H1 (cell line): Measurements from ENCODE around the gene MRPL39. TPM values are rescaled to one million over a fixed set of nuclear protein-coding genes. Genes with fewer than 3 reads are reported as not detected.

Experiments used
- CHD7 ChIP-seq: fragments of 300-600 bp; sonication (generic); IDR thresholded peaks from 2 replicates; pipeline ENCODE4 v1.7.1; 2012; ENCODE audit warnings: low read length, moderate library complexity, mild to moderate bottlenecking, inconsistent platforms; ENCODE audit not compliant: insufficient replicate concordance
- CTCF ChIP-seq, 3 experiments: IDR thresholded peaks; 1 replicate in 2 of 3; 2 replicates in 1 of 3; pipeline versions ENCODE4 v1.5.1 to v1.6.1; 2011; ENCODE audit warnings: low read length in 3 of 3, mild to moderate bottlenecking in 3 of 3, inconsistent platforms in 2 of 3, low read depth in 1 of 3, moderate library complexity in 1 of 3; ENCODE audit not compliant: insufficient read depth in 1 of 3; ENCODE audit errors: control extremely low read depth in 1 of 3
- KDM4A ChIP-seq: IDR thresholded peaks from one replicate; pipeline ENCODE4 v1.7.1; 2012; ENCODE audit warnings: low read depth, mild to moderate bottlenecking, moderate library complexity, low read length, inconsistent platforms; ENCODE audit not compliant: severe bottlenecking
- NANOG ChIP-seq: IDR thresholded peaks from 2 replicates; pipeline ENCODE4 v1.6.1; 2011; ENCODE audit warnings: low read length, low read depth, mild to moderate bottlenecking, inconsistent platforms; ENCODE audit not compliant: insufficient read depth, poor library complexity, severe bottlenecking
- RFX5 ChIP-seq: IDR thresholded peaks from 2 replicates; pipeline ENCODE4 v1.6.1; 2011; ENCODE audit warnings: low read depth, low read length, improper control_type of control experiment, borderline replicate concordance
- SP4 ChIP-seq: IDR thresholded peaks from 2 replicates; pipeline ENCODE4 v1.6.1; 2012; ENCODE audit warnings: low read length, inconsistent platforms
- polyA plus RNA-seq, 7 experiments: library from polyadenylated mRNA; depleted of rRNA in 3 of 7; stranded (reverse) in 5 of 7; unstranded in 2 of 7; fragments of >200 nt in 5 of 7; fragments of 200-250 nt in 2 of 7; gene quantifications; 1 replicate in 5 of 7; 2 replicates in 1 of 7; 4 replicates in 1 of 7; pipeline versions ENCODE4 v1.2.1 to v1.2.3, GENCODE V29; 2011 to 2013; ENCODE audit warnings: missing spikeins in 2 of 7, mixed read lengths in 2 of 7
- total RNA-seq: library from RNA; stranded (reverse); fragmentation: NEBNext Ultra II Directional; extraction: Animal tissue kit (Norgen Biotek cat#: 25700); gene quantifications from 2 replicates; pipeline ENCODE4 v1.2.1, GENCODE V29; 2021

The MRPL39 gene
- total and polyA plus RNA-seq, 2 of the 8 experiments (the other 6 are each of a cell fraction or from before 2014, with no cell fraction given): 20.3 to 43.2 TPM

GRCh38 chr21:25578056-25578961 lies 29.0 kb downstream of the MRPL39 start (continued):
- TF ChIP-seq CHD7 (no peak), CTCF (IDR thresholded peaks at IDR 0.05; ENCODE audit: control extremely low read depth in 1 of 3, insufficient read depth in 1 of 3, low read depth in 1 of 3, low read length in 3 of 3) (no peak), KDM4A (no peak), NANOG (no peak), SP4 (no peak), RFX5 (no peak)
